GM12875 (cell line): ENCODE data around the gene TTC34.

Experiments used
- H3K4me3 ChIP-seq: one replicate; pipeline ENCODE4 v1.5.1; 2011; ENCODE audit warnings: low read depth, low read length, control low read depth
- CTCF ChIP-seq: IDR thresholded peaks from 2 replicates; pipeline ENCODE4 v1.5.1; 2011; ENCODE audit warnings: low read depth, mild to moderate bottlenecking, control low read depth, inconsistent platforms, low read length, moderate library complexity, borderline replicate concordance; ENCODE audit not compliant: insufficient read depth

TTC34 gene

DNA sequence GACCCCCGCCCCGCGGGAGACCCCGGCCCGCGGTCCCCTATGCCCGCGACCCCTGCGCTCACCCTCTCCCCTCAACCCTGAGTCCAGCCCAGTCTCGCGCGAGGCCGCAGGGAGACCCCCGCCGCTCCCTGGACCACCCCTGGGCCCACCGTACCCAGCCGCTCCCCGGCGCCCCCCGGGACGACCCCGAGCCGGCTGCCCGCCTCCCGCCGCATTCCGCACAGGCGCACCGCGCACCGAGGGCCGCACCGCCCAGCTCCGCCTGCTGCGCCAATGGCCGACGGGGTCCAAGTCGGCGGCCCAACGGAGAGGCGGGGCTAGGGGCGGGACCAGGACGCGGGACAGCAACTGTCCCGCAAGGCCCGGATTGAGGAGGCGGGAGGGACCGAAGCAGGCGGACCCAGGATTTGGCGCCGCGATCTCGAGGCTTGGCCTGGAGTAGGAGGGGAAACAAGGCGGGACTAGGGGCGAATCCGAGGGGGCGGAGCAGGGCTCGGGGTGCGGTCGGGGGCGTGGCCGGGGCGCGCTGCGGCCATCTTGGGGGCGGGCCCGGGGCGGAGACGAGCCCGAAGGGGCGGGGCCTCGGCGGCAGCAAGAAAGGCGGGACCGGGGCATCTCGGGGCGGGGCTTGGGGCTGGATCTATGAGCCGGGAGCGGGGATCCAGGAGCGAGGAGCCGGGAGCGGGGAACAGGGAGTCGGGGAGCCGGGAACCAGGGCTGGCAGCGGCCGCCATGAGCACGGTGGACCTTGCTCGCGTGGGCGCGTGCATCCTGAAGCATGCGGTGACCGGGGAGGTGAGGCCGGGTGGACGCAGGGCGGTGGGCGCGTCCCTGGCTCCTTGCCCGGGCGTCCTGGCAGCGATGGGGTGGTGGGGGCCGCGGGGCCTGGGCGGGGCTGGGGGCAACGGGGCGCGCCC, 215.1 kb downstream of the TTC34 start, which contains the start of gene PRXL2B:
Gene PRXL2B (plus strand): TSS at position 624 of the 917 bp plus-strand sequence. CDS start 109 bp downstream, at position 733.
- H3K4me3 ChIP-seq: peak within 1 kb of the TSS; percentile 79
- TF ChIP-seq CTCF: no peak
